HepG2 (cell line): ENCODE measurements around the gene COBLL1. TPM values are rescaled to one million over a fixed set of nuclear protein-coding genes. Genes with fewer than 3 reads are reported as not detected.

Source experiments
- ERF ChIP-seq: IDR thresholded peaks from 2 replicates; pipeline ENCODE4 v1.6.1; 2018; ENCODE audit warnings: missing biosample characterization, missing genetic modification reagents
- GATA4 ChIP-seq: sonication (generic); IDR thresholded peaks from 2 replicates; pipeline ENCODE4 v1.6.1; 2016; ENCODE audit warnings: antibody characterized with exemption, low read depth, borderline replicate concordance
- MAFK ChIP-seq, 2 experiments: IDR thresholded peaks in 1 of 2; conservative IDR thresholded peaks in 1 of 2; 2 replicates each; pipeline ENCODE4 v1.6.1; 2011; ENCODE audit warnings: improper control_type of control experiment in 2 of 2, low read length in 2 of 2
- NONO ChIP-seq, 2 experiments: fragments of 450-650 bp in 1 of 2; sonication (generic) in 1 of 2; formaldehyde crosslinking in 1 of 2; IDR thresholded peaks in 1 of 2; conservative IDR thresholded peaks in 1 of 2; 2 replicates each; pipeline versions ENCODE4 v1.6.1 to v1.8.0; 2017 to 2022; ENCODE audit warnings: mild to moderate bottlenecking in 1 of 2, missing genetic modification reagents in 1 of 2, moderate library complexity in 1 of 2
- PAWR ChIP-seq: sonication (generic); formaldehyde crosslinking; IDR thresholded peaks from 2 replicates; pipeline ENCODE4 v1.4.0; 2020; ENCODE audit warnings: missing genetic modification reagents, mild to moderate bottlenecking, borderline replicate concordance
- PAXIP1 ChIP-seq: sonication (generic); formaldehyde crosslinking; conservative IDR thresholded peaks from 2 replicates; pipeline ENCODE4 v1.4.0; 2020; ENCODE audit warnings: mild to moderate bottlenecking, missing genetic modification reagents, moderate library complexity
- POLR2G ChIP-seq: fragments of 200-400 bp; formaldehyde crosslinking; IDR thresholded peaks from 2 replicates; pipeline ENCODE4 v1.6.1; 2018; ENCODE audit warnings: mild to moderate bottlenecking, low read depth, low read length, moderate library complexity
- PRDM10 ChIP-seq: sonication (generic); formaldehyde crosslinking; IDR thresholded peaks from 2 replicates; pipeline ENCODE4 v1.4.0; 2020; ENCODE audit warnings: low read depth, missing genetic modification reagents
- SRSF4 ChIP-seq: fragments of 200-400 bp; formaldehyde crosslinking; IDR thresholded peaks from one replicate; pipeline ENCODE4 v1.6.1; 2018; ENCODE audit warnings: mild to moderate bottlenecking, low read depth, low read length, moderate library complexity; ENCODE audit not compliant: poor library complexity, severe bottlenecking
- ZFP36 ChIP-seq: fragments of 150-350 bp; IDR thresholded peaks from 2 replicates; pipeline ENCODE4 v1.6.1; 2018; ENCODE audit warnings: borderline replicate concordance, low read length, low read depth; ENCODE audit not compliant: partially characterized antibody
- ZNF124 ChIP-seq: sonication (generic); formaldehyde crosslinking; IDR thresholded peaks from 2 replicates; pipeline ENCODE4 v1.4.0; 2020; ENCODE audit warnings: missing genetic modification reagents
- ZNF329 ChIP-seq: sonication (generic); formaldehyde crosslinking; IDR thresholded peaks from 2 replicates; pipeline ENCODE4 v1.9.0; 2021; ENCODE audit warnings: low read depth, mild to moderate bottlenecking, missing genetic modification reagents
- ZNF644 ChIP-seq: IDR thresholded peaks from 2 replicates; pipeline ENCODE4 v1.6.1; 2016; ENCODE audit warnings: low read depth
- ZNF678 ChIP-seq: sonication (generic); formaldehyde crosslinking; IDR thresholded peaks from 2 replicates; pipeline ENCODE4 v1.4.0; 2020; ENCODE audit warnings: mild to moderate bottlenecking, missing genetic modification reagents
- ZNF770 ChIP-seq: sonication (generic); formaldehyde crosslinking; IDR thresholded peaks from 2 replicates; pipeline ENCODE4 v1.5.0; 2020; ENCODE audit warnings: mild to moderate bottlenecking, missing genetic modification reagents
- polyA plus RNA-seq, 8 experiments: library from polyadenylated mRNA; depleted of rRNA in 3 of 8; stranded (reverse) in 7 of 8; unstranded in 1 of 8; fragments of >200 nt; fragmentation: Illumina TruSeq in 4 of 8; extraction: Trizol in 4 of 8; gene quantifications; 2 replicates each; pipeline versions ENCODE4 v1.2.1 to v1.2.3, GENCODE V29; 2011 to 2016; ENCODE audit warnings: low read depth in 4 of 8, missing spikeins in 1 of 8, mixed read lengths in 1 of 8; ENCODE audit not compliant: insufficient read depth in 1 of 8
- total RNA-seq, 5 experiments: library from RNA; depleted of rRNA; stranded (reverse); fragments of >200 nt; fragmentation: Illumina TruSeq; extraction: Trizol; gene quantifications; 2 replicates each; pipeline ENCODE4 v1.2.3, GENCODE V29; 2016; ENCODE audit warnings: low read depth in 1 of 5
- TF ChIP-seq, protein P1 (sequence below): sonication (generic); formaldehyde crosslinking; IDR thresholded peaks from 2 replicates; pipeline ENCODE4 v1.8.1; 2023; ENCODE audit warnings: mild to moderate bottlenecking, inconsistent platforms, moderate library complexity, missing genetic modification reagents, borderline replicate concordance
- TF ChIP-seq, protein P2 (sequence below): sonication (generic); formaldehyde crosslinking; IDR thresholded peaks from 2 replicates; pipeline ENCODE4 v1.9.0; 2021; ENCODE audit warnings: missing genetic modification reagents, borderline replicate concordance

Gene COBLL1
- total and polyA plus RNA-seq, 2 of the 13 experiments (the other 11 are each of a cell fraction or from before 2014, with no cell fraction given) = 32.6 to 86.8 TPM

- TF ChIP-seq, protein P1, sequence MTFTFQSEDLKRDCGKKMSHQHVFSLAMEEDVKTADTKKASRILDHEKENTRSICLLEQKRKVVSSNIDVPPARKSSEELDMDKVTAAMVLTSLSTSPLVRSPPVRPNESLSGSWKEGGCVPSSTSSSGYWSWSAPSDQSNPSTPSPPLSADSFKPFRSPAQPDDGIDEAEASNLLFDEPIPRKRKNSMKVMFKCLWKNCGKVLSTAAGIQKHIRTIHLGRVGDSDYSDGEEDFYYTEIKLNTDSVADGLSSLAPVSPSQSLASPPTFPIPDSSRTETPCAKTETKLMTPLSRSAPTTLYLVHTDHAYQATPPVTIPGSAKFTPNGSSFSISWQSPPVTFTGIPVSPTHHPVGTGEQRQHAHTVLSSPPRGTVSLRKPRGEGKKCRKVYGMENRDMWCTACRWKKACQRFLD (CRISPR knock-in tag) = no peak
- TF ChIP-seq PAXIP1 (CRISPR knock-in tag) (peak; percentile 85), PRDM10 (CRISPR knock-in tag) (no peak), MAFK (conservative IDR thresholded peaks at IDR 0.05 in 1 of 2, IDR thresholded peaks at IDR 0.05 in 1 of 2; ENCODE audit: low read length in 2 of 2) (0 out of 4 replicates have a peak, but pooled peaks of 1 of the 2 experiments have one; percentile 15), ZNF329 (CRISPR knock-in tag) (no peak), POLR2G (peak; percentile 66; the same call in 1 of the 2 replicates), ZNF678 (no peak), PAWR (CRISPR knock-in tag) (no peak), GATA4 (peak; percentile 67; the same call in 1 of the 2 replicates), NONO (IDR thresholded peaks at IDR 0.05) (no peak), NONO (CRISPR knock-in tag; conservative IDR thresholded peaks at IDR 0.05) (no peak), ZNF644 (CRISPR knock-in tag) (no peak), ZNF770 (CRISPR knock-in tag) (no peak), ZNF124 (no peak), ERF (CRISPR knock-in tag) (no peak), ZFP36 (no peak), SRSF4 (no peak)
- TF ChIP-seq, protein P2, sequence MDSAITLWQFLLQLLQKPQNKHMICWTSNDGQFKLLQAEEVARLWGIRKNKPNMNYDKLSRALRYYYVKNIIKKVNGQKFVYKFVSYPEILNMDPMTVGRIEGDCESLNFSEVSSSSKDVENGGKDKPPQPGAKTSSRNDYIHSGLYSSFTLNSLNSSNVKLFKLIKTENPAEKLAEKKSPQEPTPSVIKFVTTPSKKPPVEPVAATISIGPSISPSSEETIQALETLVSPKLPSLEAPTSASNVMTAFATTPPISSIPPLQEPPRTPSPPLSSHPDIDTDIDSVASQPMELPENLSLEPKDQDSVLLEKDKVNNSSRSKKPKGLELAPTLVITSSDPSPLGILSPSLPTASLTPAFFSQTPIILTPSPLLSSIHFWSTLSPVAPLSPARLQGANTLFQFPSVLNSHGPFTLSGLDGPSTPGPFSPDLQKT = no peak
These were observed 129.9 kb downstream of the COBLL1 start (continued) for GRCh38 chr2:164711766-164712138.
